OCI-LY3 (cell line): ENCODE measurements around the gene HPD.
"Not testable (repeated sequence)": the region's sequence is repeated elsewhere in the genome, so short reads cannot be mapped to it uniquely, and the experiment has no call there.

ENCODE experiments used
- H2AFZ ChIP-seq: fragments of 200-600, 300-600 bp; shearing (Covaris generic); 2 replicates; pipeline ENCODE4 v1.6.0; 2014; ENCODE audit warnings: antibody characterized with exemption, low read depth, low read length
- H3K27ac ChIP-seq: fragments of 200-600, 300-600 bp; sonication (generic); 2 replicates; pipeline ENCODE4 v1.5.1; 2014; ENCODE audit warnings: mild to moderate bottlenecking, low read length, moderate library complexity, mixed read lengths
- H3K27me3 ChIP-seq: fragments of 200-600, 300-600 bp; sonication (generic); 2 replicates; pipeline ENCODE4 v1.6.1; 2014; ENCODE audit warnings: low read depth, low read length, mixed read lengths
- H3K36me3 ChIP-seq: fragments of 200-600, 300-600 bp; sonication (generic); replicated peaks from 2 replicates; pipeline ENCODE3; 2014; ENCODE audit warnings: low read depth, low read length, mixed read lengths
- H3K4me1 ChIP-seq: fragments of 300-600, 200-600 bp; sonication (generic); 2 replicates; pipeline ENCODE4 v1.6.1; 2014; ENCODE audit warnings: low read length, mixed read lengths
- H3K4me2 ChIP-seq: fragments of 200-600, 300-600 bp; sonication (generic); 2 replicates; pipeline ENCODE4 v1.6.1; 2014; ENCODE audit warnings: low read length, mixed read lengths
- H3K4me3 ChIP-seq: fragments of 300-600, 200-600 bp; sonication (generic); 2 replicates; pipeline ENCODE4 v1.5.1; 2014; ENCODE audit warnings: antibody characterized with exemption, mild to moderate bottlenecking, low read length, moderate library complexity
- H3K79me2 ChIP-seq: fragments of 300-600, 200-600 bp; shearing (Covaris generic); 2 replicates; pipeline ENCODE4 v1.6.1; 2014; ENCODE audit warnings: mild to moderate bottlenecking, low read length, mixed read lengths
- H3K9ac ChIP-seq: fragments of 300-600, 200-600 bp; shearing (Covaris generic); 2 replicates; pipeline ENCODE4 v1.6.0; 2014; ENCODE audit warnings: mild to moderate bottlenecking, low read length, moderate library complexity
- H3K9me3 ChIP-seq: fragments of 200-600, 300-600 bp; shearing (Covaris generic); 2 replicates; pipeline ENCODE4 v1.6.1; 2014; ENCODE audit warnings: low read length, mixed read lengths; ENCODE audit not compliant: insufficient read depth
- H4K20me1 ChIP-seq: fragments of 200-600, 300-600 bp; sonication (generic); 2 replicates; pipeline ENCODE4 v1.6.1; 2016; ENCODE audit warnings: low read length, mixed read lengths; ENCODE audit not compliant: insufficient read depth
- CTCF ChIP-seq: fragments of 200-600, 300-600 bp; sonication (generic); IDR thresholded peaks from 2 replicates; pipeline ENCODE4 v1.5.1; 2014; ENCODE audit warnings: antibody characterized with exemption, low read length, low read depth
- EZH2phosphoT487 ChIP-seq: fragments of 200-600 bp; shearing (Covaris generic); IDR thresholded peaks from 2 replicates; pipeline ENCODE4 v1.6.1; 2018; ENCODE audit warnings: antibody characterized with exemption, mixed run types, low read depth

HPD gene

GRCh38 chr12:121883315-121883660, 24.6 kb upstream of the HPD start:
- Histone ChIP-seq H3K4me3 (no peak overlapping the region), H4K20me1 (no peaks in the 10 kb centered on the region), H3K79me2 (no peaks in the 10 kb centered on the region), H2AFZ (no peak overlapping the region), H3K27ac (no peak overlapping the region), H3K27me3 (no peaks in the 10 kb centered on the region), H3K36me3 (no peaks in the 10 kb centered on the region), H3K4me1 (peaks cover 6% of the 10 kb centered on the region; the same call in 1 of the 2 replicates), H3K4me2 (no peak overlapping the region), H3K9me3 (no peaks in the 10 kb centered on the region), H3K9ac (no peak overlapping the region)
- no peak for TF ChIP-seq CTCF
- no peak for TF ChIP-seq EZH2phosphoT487

GRCh38 chr12:121876080-121876447, 17.4 kb upstream of the HPD start:
- H3K9ac ChIP-seq, H3K79me2 ChIP-seq, H3K4me3 ChIP-seq, H3K9me3 ChIP-seq, H3K4me1 ChIP-seq, H3K4me2 ChIP-seq, H3K36me3 ChIP-seq, H3K27me3 ChIP-seq, H4K20me1 ChIP-seq, H3K27ac ChIP-seq, H2AFZ ChIP-seq: not testable (repeated sequence)

DNA sequence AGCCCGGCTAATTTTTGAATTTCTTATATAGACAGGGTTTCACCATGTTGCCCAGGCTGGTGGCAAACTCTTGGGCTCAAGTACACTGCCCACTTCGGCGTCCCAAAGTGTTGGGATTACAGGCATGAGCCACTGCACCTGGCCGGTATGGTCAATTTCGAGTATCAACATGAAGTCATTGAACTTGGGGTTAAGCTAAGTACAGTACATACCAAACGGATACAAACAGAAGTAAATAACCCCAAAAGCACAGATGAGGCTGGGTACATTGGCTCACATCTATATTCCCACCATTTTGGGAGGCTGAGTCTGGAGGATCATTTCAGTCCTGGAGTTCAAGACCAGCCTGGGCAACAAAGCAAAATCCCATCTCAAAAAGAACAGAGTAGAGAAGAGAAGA, 16.9 kb upstream of the HPD start:
- no peak overlapping the region for H3K27ac ChIP-seq
- no peak overlapping the region for H3K4me3 ChIP-seq
- H4K20me1 ChIP-seq, result no peaks in the 10 kb centered on the region
- H3K9me3 ChIP-seq, result no peaks in the 10 kb centered on the region
- H2AFZ ChIP-seq, result no peak overlapping the region
- H3K27me3 ChIP-seq, result no peaks in the 10 kb centered on the region
- no peak overlapping the region for H3K4me2 ChIP-seq
- TF ChIP-seq CTCF (no peak), EZH2phosphoT487 (no peak)
- H3K9ac ChIP-seq, result no peak overlapping the region
- no peaks in the 10 kb centered on the region for H3K79me2 ChIP-seq
- H3K4me1 ChIP-seq, result peaks cover 4% of the 10 kb centered on the region; the same call in 1 of the 2 replicates
- no peaks in the 10 kb centered on the region for H3K36me3 ChIP-seq

- Histone ChIP-seq H2AFZ (no peak overlapping the region), H3K4me1 (peaks cover 4% of the 10 kb centered on the region; the same call in 1 of the 2 replicates), H3K9ac (no peak overlapping the region), H3K27me3 (no peaks in the 10 kb centered on the region), H3K4me2 (no peak overlapping the region), H3K79me2 (no peaks in the 10 kb centered on the region), H3K36me3 (no peaks in the 10 kb centered on the region), H4K20me1 (no peaks in the 10 kb centered on the region), H3K9me3 (no peaks in the 10 kb centered on the region), H3K4me3 (no peak overlapping the region), H3K27ac (no peak overlapping the region)
- TF ChIP-seq CTCF, result no peak
- no peak for TF ChIP-seq EZH2phosphoT487
These were observed 15.4 kb upstream of the HPD start for GRCh38 chr12:121874071-121874470.

GRCh38 chr12:121873216-121873569, 14.5 kb upstream of the HPD start:
- Histone ChIP-seq H3K4me2 (no peak overlapping the region), H2AFZ (no peak overlapping the region), H3K36me3 (no peaks in the 10 kb centered on the region), H3K27ac (no peak overlapping the region), H3K27me3 (no peaks in the 10 kb centered on the region), H3K4me1 (peaks cover 4% of the 10 kb centered on the region; the same call in 1 of the 2 replicates), H4K20me1 (no peaks in the 10 kb centered on the region), H3K9me3 (no peaks in the 10 kb centered on the region), H3K4me3 (no peak overlapping the region), H3K9ac (no peak overlapping the region), H3K79me2 (no peaks in the 10 kb centered on the region)
- TF ChIP-seq CTCF (no peak), EZH2phosphoT487 (no peak)
